WTC11 (cell line): Measurements from ENCODE around the gene NRG2.

Experiments
- CREM ChIP-seq: sonication (generic); formaldehyde crosslinking; IDR thresholded peaks from 2 replicates; pipeline ENCODE4 v1.8.1; 2022; ENCODE audit warnings: mild to moderate bottlenecking, missing genetic modification reagents, moderate library complexity
- ETV6 ChIP-seq: sonication (generic); formaldehyde crosslinking; IDR thresholded peaks from 2 replicates; pipeline ENCODE4 v1.8.1; 2022; ENCODE audit warnings: mild to moderate bottlenecking, missing genetic modification reagents
- NFYB ChIP-seq: sonication (generic); formaldehyde crosslinking; conservative IDR thresholded peaks from 2 replicates; pipeline ENCODE4 v1.8.0; 2022; ENCODE audit warnings: low read depth, missing genetic modification reagents
- NR3C1 ChIP-seq: sonication (generic); formaldehyde crosslinking; conservative IDR thresholded peaks from 2 replicates; pipeline ENCODE4 v1.8.1; 2023; ENCODE audit warnings: low read depth, mild to moderate bottlenecking, missing genetic modification reagents
- TCF7 ChIP-seq: sonication (generic); formaldehyde crosslinking; IDR thresholded peaks from 2 replicates; pipeline ENCODE4 v1.8.0; 2022; ENCODE audit warnings: mild to moderate bottlenecking, low read depth, missing genetic modification reagents, moderate library complexity
- ZNF671 ChIP-seq: fragments of 250-450 bp; sonication (Bioruptor Pico); IDR thresholded peaks from 2 replicates; pipeline ENCODE4 v1.8.0; 2021; ENCODE audit warnings: mild to moderate bottlenecking
- TF ChIP-seq, protein P1 (sequence below): fragments of 200-600 bp; IDR thresholded peaks from 2 replicates; pipeline ENCODE4 v1.8.0; 2022; ENCODE audit warnings: antibody characterized with exemption
- TF ChIP-seq, protein P2 (sequence below): sonication (generic); formaldehyde crosslinking; IDR thresholded peaks from 2 replicates; pipeline ENCODE4 v1.8.1; 2023; ENCODE audit warnings: mild to moderate bottlenecking, moderate library complexity, missing genetic modification reagents
- TF ChIP-seq, protein P3 (sequence below): sonication (generic); formaldehyde crosslinking; conservative IDR thresholded peaks from 2 replicates; pipeline ENCODE4 v1.8.1; 2023; ENCODE audit warnings: mild to moderate bottlenecking, low read depth, missing genetic modification reagents, moderate library complexity

DNA sequence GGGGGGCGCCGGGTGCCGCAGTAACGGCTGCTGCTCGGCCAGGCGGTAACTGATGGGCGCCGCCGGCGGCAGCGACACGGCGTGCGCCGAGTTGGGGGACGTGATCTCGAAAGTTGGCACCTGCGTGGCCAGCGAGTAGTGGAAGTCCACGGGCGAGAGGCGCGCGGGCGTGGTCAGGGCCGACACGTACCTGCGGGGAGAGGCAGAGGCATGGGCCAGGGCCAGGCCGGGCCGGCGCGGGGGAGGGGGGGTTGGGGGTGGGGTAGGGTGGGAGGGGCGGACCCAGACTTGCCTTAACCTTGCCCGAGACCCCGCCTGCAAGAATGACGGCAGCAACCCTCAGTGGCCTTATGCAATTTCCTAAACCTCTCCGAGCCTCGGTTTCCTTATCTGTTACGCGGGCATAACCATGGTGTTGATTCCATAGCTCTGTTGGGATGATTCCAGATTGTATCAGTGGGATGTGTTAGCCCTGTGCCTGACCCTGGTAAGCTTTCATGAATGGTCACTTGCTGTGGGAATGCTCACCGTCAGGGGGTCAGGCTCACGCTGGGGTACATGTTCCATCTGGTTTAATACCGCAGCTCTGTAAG lies 194.5 kb downstream of the NRG2 start:
- TF ChIP-seq, protein P1, sequence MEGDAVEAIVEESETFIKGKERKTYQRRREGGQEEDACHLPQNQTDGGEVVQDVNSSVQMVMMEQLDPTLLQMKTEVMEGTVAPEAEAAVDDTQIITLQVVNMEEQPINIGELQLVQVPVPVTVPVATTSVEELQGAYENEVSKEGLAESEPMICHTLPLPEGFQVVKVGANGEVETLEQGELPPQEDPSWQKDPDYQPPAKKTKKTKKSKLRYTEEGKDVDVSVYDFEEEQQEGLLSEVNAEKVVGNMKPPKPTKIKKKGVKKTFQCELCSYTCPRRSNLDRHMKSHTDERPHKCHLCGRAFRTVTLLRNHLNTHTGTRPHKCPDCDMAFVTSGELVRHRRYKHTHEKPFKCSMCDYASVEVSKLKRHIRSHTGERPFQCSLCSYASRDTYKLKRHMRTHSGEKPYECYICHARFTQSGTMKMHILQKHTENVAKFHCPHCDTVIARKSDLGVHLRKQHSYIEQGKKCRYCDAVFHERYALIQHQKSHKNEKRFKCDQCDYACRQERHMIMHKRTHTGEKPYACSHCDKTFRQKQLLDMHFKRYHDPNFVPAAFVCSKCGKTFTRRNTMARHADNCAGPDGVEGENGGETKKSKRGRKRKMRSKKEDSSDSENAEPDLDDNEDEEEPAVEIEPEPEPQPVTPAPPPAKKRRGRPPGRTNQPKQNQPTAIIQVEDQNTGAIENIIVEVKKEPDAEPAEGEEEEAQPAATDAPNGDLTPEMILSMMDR, result no peak
- no peak for TF ChIP-seq ZNF671 (CRISPR knock-in tag)
- no peak for TF ChIP-seq NR3C1 (CRISPR knock-in tag)
- TF ChIP-seq CREM (CRISPR knock-in tag), result no peak
- TF ChIP-seq ETV6, result no peak
- TF ChIP-seq, protein P2, sequence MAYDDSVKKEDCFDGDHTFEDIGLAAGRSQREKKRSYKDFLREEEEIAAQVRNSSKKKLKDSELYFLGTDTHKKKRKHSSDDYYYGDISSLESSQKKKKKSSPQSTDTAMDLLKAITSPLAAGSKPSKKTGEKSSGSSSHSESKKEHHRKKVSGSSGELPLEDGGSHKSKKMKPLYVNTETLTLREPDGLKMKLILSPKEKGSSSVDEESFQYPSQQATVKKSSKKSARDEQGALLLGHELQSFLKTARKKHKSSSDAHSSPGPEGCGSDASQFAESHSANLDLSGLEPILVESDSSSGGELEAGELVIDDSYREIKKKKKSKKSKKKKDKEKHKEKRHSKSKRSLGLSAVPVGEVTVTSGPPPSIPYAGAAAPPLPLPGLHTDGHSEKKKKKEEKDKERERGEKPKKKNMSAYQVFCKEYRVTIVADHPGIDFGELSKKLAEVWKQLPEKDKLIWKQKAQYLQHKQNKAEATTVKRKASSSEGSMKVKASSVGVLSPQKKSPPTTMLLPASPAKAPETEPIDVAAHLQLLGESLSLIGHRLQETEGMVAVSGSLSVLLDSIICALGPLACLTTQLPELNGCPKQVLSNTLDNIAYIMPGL, result no peak
- TF ChIP-seq NFYB, result no peak
- TF ChIP-seq, protein P3, sequence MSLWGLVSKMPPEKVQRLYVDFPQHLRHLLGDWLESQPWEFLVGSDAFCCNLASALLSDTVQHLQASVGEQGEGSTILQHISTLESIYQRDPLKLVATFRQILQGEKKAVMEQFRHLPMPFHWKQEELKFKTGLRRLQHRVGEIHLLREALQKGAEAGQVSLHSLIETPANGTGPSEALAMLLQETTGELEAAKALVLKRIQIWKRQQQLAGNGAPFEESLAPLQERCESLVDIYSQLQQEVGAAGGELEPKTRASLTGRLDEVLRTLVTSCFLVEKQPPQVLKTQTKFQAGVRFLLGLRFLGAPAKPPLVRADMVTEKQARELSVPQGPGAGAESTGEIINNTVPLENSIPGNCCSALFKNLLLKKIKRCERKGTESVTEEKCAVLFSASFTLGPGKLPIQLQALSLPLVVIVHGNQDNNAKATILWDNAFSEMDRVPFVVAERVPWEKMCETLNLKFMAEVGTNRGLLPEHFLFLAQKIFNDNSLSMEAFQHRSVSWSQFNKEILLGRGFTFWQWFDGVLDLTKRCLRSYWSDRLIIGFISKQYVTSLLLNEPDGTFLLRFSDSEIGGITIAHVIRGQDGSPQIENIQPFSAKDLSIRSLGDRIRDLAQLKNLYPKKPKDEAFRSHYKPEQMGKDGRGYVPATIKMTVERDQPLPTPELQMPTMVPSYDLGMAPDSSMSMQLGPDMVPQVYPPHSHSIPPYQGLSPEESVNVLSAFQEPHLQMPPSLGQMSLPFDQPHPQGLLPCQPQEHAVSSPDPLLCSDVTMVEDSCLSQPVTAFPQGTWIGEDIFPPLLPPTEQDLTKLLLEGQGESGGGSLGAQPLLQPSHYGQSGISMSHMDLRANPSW (CRISPR knock-in tag), result no peak
- no peak for TF ChIP-seq TCF7 (CRISPR knock-in tag)
